ENCODE data around the gene MCUR1.

DNA sequence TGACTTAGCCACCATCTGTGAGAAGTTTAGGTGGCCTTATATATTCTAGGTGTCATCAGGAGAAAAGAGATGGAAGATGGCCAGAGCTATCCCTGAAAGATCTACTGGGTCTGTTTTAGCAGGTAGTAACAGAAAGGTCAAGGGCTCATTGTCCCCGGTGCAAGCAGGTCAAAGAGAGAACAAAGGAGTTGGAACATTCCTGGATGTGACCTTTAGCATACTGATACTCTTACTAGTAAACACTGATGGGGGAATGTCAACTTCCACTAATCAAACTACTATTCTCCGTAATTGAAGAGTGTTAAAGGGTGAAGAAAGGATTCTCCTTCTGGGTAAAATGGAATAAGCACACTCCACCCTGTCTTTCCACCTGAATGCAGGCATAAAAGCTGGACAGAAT is 4.0 kb upstream of the MCUR1 start:
- no peak for TF ChIP-seq ZSCAN29 (IDR thresholded peaks at IDR 0.05)
- TF ChIP-seq, protein P1, sequence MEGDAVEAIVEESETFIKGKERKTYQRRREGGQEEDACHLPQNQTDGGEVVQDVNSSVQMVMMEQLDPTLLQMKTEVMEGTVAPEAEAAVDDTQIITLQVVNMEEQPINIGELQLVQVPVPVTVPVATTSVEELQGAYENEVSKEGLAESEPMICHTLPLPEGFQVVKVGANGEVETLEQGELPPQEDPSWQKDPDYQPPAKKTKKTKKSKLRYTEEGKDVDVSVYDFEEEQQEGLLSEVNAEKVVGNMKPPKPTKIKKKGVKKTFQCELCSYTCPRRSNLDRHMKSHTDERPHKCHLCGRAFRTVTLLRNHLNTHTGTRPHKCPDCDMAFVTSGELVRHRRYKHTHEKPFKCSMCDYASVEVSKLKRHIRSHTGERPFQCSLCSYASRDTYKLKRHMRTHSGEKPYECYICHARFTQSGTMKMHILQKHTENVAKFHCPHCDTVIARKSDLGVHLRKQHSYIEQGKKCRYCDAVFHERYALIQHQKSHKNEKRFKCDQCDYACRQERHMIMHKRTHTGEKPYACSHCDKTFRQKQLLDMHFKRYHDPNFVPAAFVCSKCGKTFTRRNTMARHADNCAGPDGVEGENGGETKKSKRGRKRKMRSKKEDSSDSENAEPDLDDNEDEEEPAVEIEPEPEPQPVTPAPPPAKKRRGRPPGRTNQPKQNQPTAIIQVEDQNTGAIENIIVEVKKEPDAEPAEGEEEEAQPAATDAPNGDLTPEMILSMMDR (IDR thresholded peaks at IDR 0.05 in 2 of 3, conservative IDR thresholded peaks at IDR 0.05 in 1 of 3; ENCODE audit: control insufficient read depth in 2 of 3, extremely low read depth in 1 of 3, insufficient read depth in 1 of 3, low read depth in 3 of 3, low read length in 3 of 3): no peak

Measured in GM12878 (cell line).